Left renal cortex interstitium (tissue), 4 donors: ENCODE data around the gene TMEM232. TPM values are rescaled to one million over a fixed set of nuclear protein-coding genes. Genes with fewer than 3 reads are reported as not detected.
A peak's percentile ranks its signal among the peaks of the same experiment; 100 is the strongest.

Experiments
- DNase-seq, 4 donors: peaks; one replicate each; pipeline ENCODE4 v3.0.0-alpha.2; 2013; ENCODE audit warnings: low read depth in 4 of 4, low spot score in 2 of 4, missing footprints in 1 of 4
- polyA plus RNA-seq, 4 donors: library from polyadenylated mRNA; unstranded; fragments of 120-200 nt; gene quantifications; one replicate each; pipeline ENCODE4 v1.2.1, GENCODE V29; 2013; ENCODE audit not compliant: insufficient read length in 4 of 4

Gene TMEM232
- polyA plus RNA-seq, 4 donors = 5.5 to 7.7 (median 7.3) TPM

GRCh38 chr5:110634475-110634874 lies 92.0 kb downstream of the TMEM232 start:
- no peak for DNase-seq

GRCh38 chr5:110631236-110631635 lies 95.2 kb downstream of the TMEM232 start:
- DNase-seq = no peak

GRCh38 chr5:110630350-110630749 lies 96.1 kb downstream of the TMEM232 start:
- DNase-seq = no peak

- DNase-seq = peak in 1 of 4 donors; percentile 15
Measured at GRCh38 chr5:110625376-110625999, 101.0 kb downstream of the TMEM232 start.

- DNase-seq = no peak
Measured at GRCh38 chr5:110623874-110624273, 102.6 kb downstream of the TMEM232 start.

GRCh38 chr5:110618941-110619340 lies 107.5 kb downstream of the TMEM232 start:
- DNase-seq = no peak

- DNase-seq = no peak
Measured at GRCh38 chr5:110616009-110616408, 110.5 kb downstream of the TMEM232 start.

- no peak for DNase-seq
Measured at GRCh38 chr5:110612794-110613247, 113.7 kb downstream of the TMEM232 start.

- DNase-seq = no peak
Measured at GRCh38 chr5:110611817-110612216, 114.7 kb downstream of the TMEM232 start.

GRCh38 chr5:110594866-110595265 lies 131.6 kb downstream of the TMEM232 start:
- no peak for DNase-seq

- no peak for DNase-seq
Measured at GRCh38 chr5:110590187-110590586, 136.3 kb downstream of the TMEM232 start.

GRCh38 chr5:110588286-110588980 lies 138.0 kb downstream of the TMEM232 start:
- no peak for DNase-seq

- DNase-seq = no peak
Measured at GRCh38 chr5:110580625-110581024, 145.8 kb downstream of the TMEM232 start.

- no peak for DNase-seq
Measured at GRCh38 chr5:110572729-110573128, 153.7 kb downstream of the TMEM232 start.

- DNase-seq = no peak
Measured at GRCh38 chr5:110562191-110562590, 164.3 kb downstream of the TMEM232 start.

GRCh38 chr5:110561510-110561909 lies 165.0 kb downstream of the TMEM232 start:
- no peak for DNase-seq

- no peak for DNase-seq
Measured at GRCh38 chr5:110549301-110549700, 177.2 kb downstream of the TMEM232 start.

- DNase-seq = no peak
Measured at GRCh38 chr5:110548171-110548570, 178.3 kb downstream of the TMEM232 start.

- no peak for DNase-seq
Measured at GRCh38 chr5:110547495-110547894, 179.0 kb downstream of the TMEM232 start.

GRCh38 chr5:110545716-110546115 lies 180.8 kb downstream of the TMEM232 start:
- no peak for DNase-seq

GRCh38 chr5:110544603-110545002 lies 181.9 kb downstream of the TMEM232 start:
- DNase-seq = no peak

GRCh38 chr5:110542949-110543348 lies 183.5 kb downstream of the TMEM232 start:
- DNase-seq = no peak
